RWPE1 (cell line): ENCODE data around the gene SETD1B.

Source experiments
- CTCF ChIA-PET: fragments of 350-600 bp; sonication (Branson Sonifier 250); formaldehyde crosslinking; extraction: SDS; loops from one replicate; lab custom pipeline; 2021; lab: Yijun Ruan, JAX
- POLR2A ChIA-PET: fragments of 400-600 bp; formaldehyde crosslinking; extraction: SDS; loops from one replicate; lab custom pipeline; 2020; ENCODE audit warnings: antibody characterized with exemption; ENCODE audit not compliant: low non-redundant PET; lab: Yijun Ruan, JAX
- DNase-seq: peaks from one replicate; pipeline ENCODE4 v3.0.0; 2012; ENCODE audit warnings: low spot score
- H3K27ac ChIP-seq: fragments of 450-650 bp; 2 replicates; pipeline ENCODE4 v1.5.1; 2017
- CTCF ChIP-seq: fragments of 450-650 bp; conservative IDR thresholded peaks from 2 replicates; pipeline ENCODE4 v1.5.1; 2017; ENCODE audit warnings: low read depth, mild to moderate bottlenecking

SETD1B gene

GRCh38 chr12:121810234-121810817 lies 6.5 kb downstream of the SETD1B start:
- peak overlapping the region; percentile 99 for H3K27ac ChIP-seq
- CTCF ChIA-PET = interaction anchor here (0.6 to 9.2 kb wide), 4 partner anchors 8 to 341 kb away, joined by 8 to 212 read pairs (median 14); partner anchors contain the start of genes RHOF and SETD1B
- no peak for DNase-seq
- no peak for TF ChIP-seq CTCF
- POLR2A ChIA-PET = interaction anchor here (0.8 kb wide), 1 partner anchor 11 kb away, joined by 5 read pairs; no protein-coding TSS in a partner anchor

- CTCF ChIA-PET = interaction anchor here (0.6 to 9.2 kb wide), 10 partner anchors 9 to 185 kb away, joined by 3 to 212 read pairs (median 4); partner anchors contain the start of genes RHOF and SETD1B
- H3K27ac ChIP-seq = peak overlapping the region; percentile 99
- no peak for DNase-seq
- TF ChIP-seq CTCF = no peak
- POLR2A ChIA-PET = interaction anchor here (0.8 to 1.7 kb wide), 4 partner anchors 8 to 16 kb away, joined by 3 to 12 read pairs (median 4); no protein-coding TSS in a partner anchor
Observed at GRCh38 chr12:121810833-121811433, 7.1 kb downstream of the SETD1B start.

GRCh38 chr12:121811434-121812319 lies 7.9 kb downstream of the SETD1B start:
- CTCF ChIA-PET = interaction anchor here (0.6 to 9.2 kb wide), 16 partner anchors 10 to 433 kb away, joined by 3 to 212 read pairs (median 4); partner anchors contain the start of genes RHOF, SETD1B and TMEM120B
- H3K27ac ChIP-seq = peak overlapping the region; percentile 99
- DNase-seq = no peak

GRCh38 chr12:121812320-121812871 lies 8.6 kb downstream of the SETD1B start:
- ChIA-PET CTCF (interaction anchor here (0.7 to 9.2 kb wide), 12 partner anchors 10 to 122 kb away, joined by 3 to 212 read pairs (median 4); partner anchors contain the start of genes PSMD9, RHOF, SETD1B and TMEM120B), POLR2A (interaction anchor here (1.3 to 1.7 kb wide), 3 partner anchors 9 to 18 kb away, joined by 3 to 12 read pairs (median 4); no protein-coding TSS in a partner anchor)
- H3K27ac ChIP-seq = peak overlapping the region; percentile 99
- peak; percentile 72; the same call in 1 of the 2 replicates for TF ChIP-seq CTCF
- peak; percentile 87 for DNase-seq

More at GRCh38 chr12:121811434-121812319, 7.9 kb downstream of the SETD1B start:
- POLR2A ChIA-PET = interaction anchor here (1.3 to 1.7 kb wide), 3 partner anchors 9 to 17 kb away, joined by 3 to 12 read pairs (median 4); no protein-coding TSS in a partner anchor
- peak; percentile 96 for TF ChIP-seq CTCF

GRCh38 chr12:121812921-121813896 lies 9.4 kb downstream of the SETD1B start:
- no peak for TF ChIP-seq CTCF
- POLR2A ChIA-PET = no interaction called here
- CTCF ChIA-PET = interaction anchor here (0.6 to 9.2 kb wide), 4 partner anchors 17 to 1263 kb away, joined by 3 to 212 read pairs (median 4); partner anchors contain the start of genes PSMD9, RHOF and TMEM120B
- H3K27ac ChIP-seq = peak overlapping the region; percentile 99
- DNase-seq = no peak
